GM23248 (cell line): ENCODE data around the gene PLCH1.

Experiments used
- EZH2 ChIP-seq: fragments of 200-600 bp; sonication (generic); IDR thresholded peaks from 2 replicates; pipeline ENCODE4 v1.6.1; 2018; ENCODE audit warnings: antibody characterized with exemption, mild to moderate bottlenecking; ENCODE audit not compliant: insufficient read depth, poor library complexity, severe bottlenecking
- EZH2phosphoT487 ChIP-seq: fragments of 200-600 bp; sonication (generic); IDR thresholded peaks from 2 replicates; pipeline ENCODE4 v1.6.1; 2018; ENCODE audit warnings: antibody characterized with exemption, moderate library complexity, mild to moderate bottlenecking, low read depth; ENCODE audit not compliant: insufficient read depth

GRCh38 chr3:155727836-155728235, 17.0 kb downstream of the PLCH1 start:
- no peak for TF ChIP-seq EZH2phosphoT487
- TF ChIP-seq EZH2 = no peak
